GM12801 (cell line): ENCODE data around the gene VSTM1.

Source experiments
- CTCF ChIP-seq: IDR thresholded peaks from one replicate; pipeline ENCODE4 v1.5.1; 2011; ENCODE audit warnings: control low read depth; ENCODE audit not compliant: insufficient read length; ENCODE audit errors: extremely low read depth

The VSTM1 gene

GRCh38 chr19:53998223-53998622 lies 65.5 kb downstream of the VSTM1 start:
- no peak for TF ChIP-seq CTCF

GRCh38 chr19:53994811-53995210 lies 68.9 kb downstream of the VSTM1 start:
- no peak for TF ChIP-seq CTCF

- TF ChIP-seq CTCF = no peak
Observed at GRCh38 chr19:53993448-53993847, 70.2 kb downstream of the VSTM1 start.

GRCh38 chr19:53992815-53993214 lies 70.9 kb downstream of the VSTM1 start:
- no peak for TF ChIP-seq CTCF

- TF ChIP-seq CTCF = no peak
Observed at GRCh38 chr19:53992211-53992610, 71.5 kb downstream of the VSTM1 start.

- no peak for TF ChIP-seq CTCF
Observed at GRCh38 chr19:53991224-53992113, 72.2 kb downstream of the VSTM1 start, which contains the start of gene CACNG6. TSS of gene CACNG6 (plus strand) at chr19:53991637. CDS start at chr19:53992878, 1,241 bp downstream.
